HS-5 (cell line): Measurements from ENCODE around the gene PPP1R13L.

Source experiments
- DNase-seq: peaks from one replicate; pipeline ENCODE4 v3.0.0-alpha.2; 2012; ENCODE audit warnings: low read depth

PPP1R13L gene

DNA sequence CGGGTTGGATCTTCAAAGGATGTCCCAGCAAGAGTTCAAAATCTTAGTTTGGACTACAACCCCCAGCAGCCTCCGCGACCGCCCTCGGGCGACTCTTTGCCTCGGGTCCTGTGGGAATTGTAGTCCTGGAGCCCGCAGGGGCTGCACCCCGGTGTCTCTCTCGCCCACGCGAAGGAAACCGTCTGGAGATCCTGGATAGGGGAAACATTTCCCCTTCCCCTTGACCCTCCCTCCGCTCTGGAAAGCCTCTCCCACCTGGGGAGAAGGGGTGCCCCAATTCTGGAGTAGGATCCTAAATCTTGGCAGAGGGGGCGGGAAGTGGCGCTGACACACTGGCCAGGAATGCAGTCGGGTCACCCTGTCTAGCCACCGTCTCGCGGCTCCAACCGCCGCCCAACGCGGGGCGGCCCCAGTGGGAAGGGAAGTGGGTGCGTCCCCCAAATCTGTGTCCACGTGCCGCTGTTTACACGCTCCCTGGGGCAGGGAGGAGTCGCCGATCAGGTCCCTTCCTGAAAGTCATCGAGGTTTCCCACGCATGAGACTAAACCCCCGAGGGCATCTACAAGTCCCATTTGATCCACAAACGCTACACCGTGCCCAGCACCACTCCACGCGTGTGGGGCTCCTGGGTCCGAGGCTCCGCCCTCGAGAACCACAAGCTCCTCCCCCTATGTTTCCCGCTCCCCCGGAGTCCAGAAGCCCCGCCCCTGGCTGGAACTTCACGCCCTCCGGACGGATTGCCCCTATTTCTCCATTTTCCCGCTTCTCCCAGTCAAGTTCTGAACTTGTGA is 761 bp upstream of the PPP1R13L start:
- peak; percentile 92 for DNase-seq

DNA sequence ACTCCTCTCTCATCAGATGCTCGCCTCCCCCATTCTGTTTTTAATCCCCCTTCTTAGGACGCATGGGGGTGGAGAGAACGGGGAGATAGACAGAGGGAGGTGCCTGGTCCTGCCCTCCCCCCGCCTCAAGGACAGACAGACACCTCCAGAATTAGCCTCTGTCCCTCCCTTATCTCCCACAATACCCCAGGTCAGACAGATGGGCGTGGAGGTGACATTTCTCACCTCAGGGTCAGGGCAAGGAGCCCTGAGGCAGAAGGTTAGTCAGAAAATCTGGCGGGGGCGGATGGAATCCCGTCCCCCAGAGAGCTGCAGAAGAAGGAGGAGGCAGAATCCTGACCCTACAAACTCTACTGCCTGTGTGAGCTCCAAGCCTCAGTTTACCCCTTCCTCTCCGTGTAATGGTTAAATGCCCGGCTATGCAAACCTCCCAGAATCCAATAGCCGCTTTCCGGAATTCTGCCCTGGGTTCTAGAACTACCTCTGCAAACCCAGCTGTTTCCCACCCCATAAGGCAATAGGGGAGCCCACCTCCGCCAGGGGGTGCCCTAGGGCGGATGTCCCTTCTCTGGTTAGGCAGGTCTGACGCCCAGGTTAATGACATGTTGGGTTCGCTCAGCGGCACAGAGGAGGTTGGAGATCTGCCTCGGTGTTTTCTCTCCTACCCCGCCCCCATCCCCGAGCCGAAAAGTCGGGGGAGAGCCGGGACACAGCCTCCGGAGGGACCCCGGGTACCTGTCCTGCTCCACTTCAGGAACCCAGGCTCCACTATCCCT is 900 bp downstream of the PPP1R13L start:
- DNase-seq: no peak

GRCh38 chr19:45403272-45403671 is 1.6 kb downstream of the PPP1R13L start:
- DNase-seq: no peak

DNA sequence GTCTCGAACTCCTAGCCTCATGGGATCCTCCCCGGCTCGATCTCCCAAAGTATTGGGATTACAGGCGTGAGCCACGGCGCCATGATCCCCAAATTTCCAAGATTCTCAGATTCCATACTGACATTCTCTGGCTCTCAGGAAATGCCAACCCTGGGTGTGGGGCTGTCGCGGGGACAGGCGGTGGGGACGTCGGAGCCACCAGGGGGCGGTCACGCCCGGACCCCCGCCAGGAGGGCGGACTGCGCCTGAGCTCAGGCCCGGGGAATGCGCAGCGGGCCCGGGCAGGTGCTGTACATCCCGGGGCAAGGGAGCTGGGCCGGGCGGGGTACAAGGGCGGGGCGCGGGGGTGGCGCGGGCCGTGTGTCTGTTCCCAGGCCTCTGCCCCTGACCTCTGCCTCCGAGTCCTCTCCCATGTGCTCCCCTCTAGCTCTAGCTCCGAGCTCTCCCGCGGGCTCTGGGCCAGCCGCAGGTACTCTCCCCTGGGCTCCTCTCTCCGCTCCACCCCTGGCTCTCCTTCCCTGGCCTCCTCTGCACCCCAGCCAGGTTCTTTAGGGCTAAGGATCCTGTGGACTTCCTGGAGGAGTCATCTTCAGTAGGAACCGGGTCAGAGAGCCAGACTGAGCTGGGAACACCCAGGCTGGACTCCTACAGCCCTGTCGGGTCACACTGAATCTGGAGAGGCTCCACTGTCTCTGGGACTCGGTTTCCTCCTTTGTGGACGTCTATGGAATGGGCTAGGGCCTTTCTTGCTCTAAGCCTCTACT is 2.4 kb downstream of the PPP1R13L start:
- no peak for DNase-seq

DNA sequence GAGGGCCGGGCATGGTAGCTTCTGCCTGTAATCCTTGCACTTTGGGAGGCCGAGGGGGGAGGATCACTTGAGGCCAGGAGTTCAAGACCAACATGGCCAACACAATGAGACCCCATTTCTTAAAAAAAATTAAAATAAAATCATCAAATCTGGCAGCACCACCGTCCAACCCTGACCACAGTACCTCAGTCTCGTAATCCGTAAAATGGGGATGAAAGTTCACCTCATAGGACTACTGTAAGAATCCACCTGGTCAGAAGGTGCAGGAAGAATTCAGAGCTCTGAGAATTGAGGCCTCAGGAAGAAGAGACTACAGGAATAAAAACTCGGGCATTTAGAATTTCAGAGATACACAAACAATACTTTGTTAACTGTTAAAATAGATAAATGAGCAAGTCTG is 3.1 kb downstream of the PPP1R13L start:
- DNase-seq: no peak

DNA sequence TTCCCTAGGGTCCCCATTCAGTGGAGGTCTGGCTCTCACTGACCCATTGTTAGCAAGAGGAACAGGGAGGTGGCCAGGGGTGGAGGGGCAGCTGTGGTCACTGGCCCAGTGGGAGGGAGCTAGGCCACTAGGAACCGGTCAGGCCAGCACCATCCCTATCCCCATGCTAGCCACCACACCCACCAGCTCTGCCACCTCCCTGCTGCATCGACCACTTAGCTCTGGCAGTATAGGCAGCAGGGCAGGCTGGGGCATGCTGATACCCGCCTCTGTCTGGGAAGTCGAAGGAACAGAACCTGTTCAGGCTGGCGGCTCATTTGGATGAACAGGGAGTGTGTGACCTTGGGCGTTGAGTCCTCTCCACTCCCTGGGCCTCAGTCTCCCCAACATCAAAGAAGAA is 4.7 kb downstream of the PPP1R13L start:
- no peak for DNase-seq

DNA sequence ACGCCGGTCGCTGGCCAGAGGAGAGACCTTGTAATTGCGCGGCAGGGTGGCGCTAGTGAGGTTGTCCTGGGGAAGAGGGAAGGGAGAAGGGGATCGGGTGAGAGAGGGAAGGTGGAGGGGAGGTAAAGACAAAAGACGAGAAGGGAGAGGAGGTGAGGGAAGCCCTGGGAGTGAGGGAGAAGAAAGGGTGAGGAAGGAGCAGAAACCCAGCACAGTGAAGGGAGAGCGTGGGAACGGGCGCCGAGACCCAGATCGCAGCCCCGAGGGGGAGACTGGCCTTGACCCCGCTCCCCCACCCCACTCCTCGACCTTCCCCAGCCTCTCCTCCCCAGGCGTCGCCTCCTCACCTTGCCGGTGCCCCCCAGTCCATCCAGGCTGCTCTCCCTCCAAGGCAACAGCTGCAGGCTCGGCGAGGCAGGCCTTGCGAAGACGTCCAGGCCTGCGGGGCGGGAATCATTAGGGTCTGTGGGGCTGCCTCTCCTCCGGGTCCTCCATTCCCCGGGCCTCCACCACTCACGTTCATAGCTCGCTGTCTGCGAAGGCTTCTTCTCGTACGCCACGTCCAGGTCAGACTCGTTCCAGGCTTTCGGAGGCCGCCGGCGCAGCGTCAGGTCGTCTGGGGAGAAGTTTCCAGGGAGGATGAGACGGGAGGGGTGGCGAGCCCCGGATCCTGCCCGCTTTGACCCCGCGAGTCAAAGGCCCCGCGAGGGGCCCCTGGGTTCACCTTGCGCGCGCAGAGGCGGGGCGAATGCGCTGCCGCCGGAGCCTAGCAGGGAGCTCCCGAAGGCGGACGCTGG is 8.8 kb downstream of the PPP1R13L start:
- no peak for DNase-seq

- no peak for DNase-seq
Measured at GRCh38 chr19:45391871-45392665, 12.8 kb downstream of the PPP1R13L start.

- DNase-seq: no peak
Measured at GRCh38 chr19:45391346-45391745, 13.5 kb downstream of the PPP1R13L start.

- no peak for DNase-seq
Measured at GRCh38 chr19:45385392-45386221, 19.3 kb downstream of the PPP1R13L start.

- no peak for DNase-seq
Measured at GRCh38 chr19:45382426-45382825, 22.4 kb downstream of the PPP1R13L start.

GRCh38 chr19:45380107-45380506 is 24.8 kb downstream of the PPP1R13L start:
- DNase-seq: no peak

- DNase-seq: peak; percentile 97
Measured at GRCh38 chr19:45376045-45376724, 28.7 kb downstream of the PPP1R13L start.

GRCh38 chr19:45370410-45371204 is 34.3 kb downstream of the PPP1R13L start, which contains the start of gene ERCC2:
Gene ERCC2 (minus strand): TSS chr19:45370573. CDS start chr19:45370540, 33 bp downstream.
- DNase-seq: peak; percentile 97

- DNase-seq: no peak
Measured at GRCh38 chr19:45368737-45369340, 36.0 kb downstream of the PPP1R13L start.

DNA sequence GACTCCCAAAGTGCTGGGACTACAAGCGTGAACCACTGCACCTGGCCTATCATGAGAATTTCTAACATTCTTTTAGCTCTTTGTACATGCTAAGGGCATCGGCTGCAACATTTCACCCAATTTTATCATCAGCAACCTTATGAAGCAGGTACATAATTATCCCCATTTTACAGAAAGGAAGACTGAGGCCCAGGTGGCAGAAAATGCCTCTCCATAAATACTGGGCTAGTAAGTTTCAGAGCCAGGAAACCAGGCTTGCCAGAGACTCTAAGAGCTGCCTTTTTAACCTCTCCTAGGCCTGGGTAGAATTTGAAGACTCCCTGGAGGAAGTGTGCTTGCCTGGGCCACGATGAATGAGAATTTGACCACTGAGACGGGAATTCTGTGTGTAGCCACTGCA is 36.7 kb downstream of the PPP1R13L start:
- DNase-seq: no peak

- DNase-seq: no peak
Measured at GRCh38 chr19:45364696-45365095, 40.2 kb downstream of the PPP1R13L start.

DNA sequence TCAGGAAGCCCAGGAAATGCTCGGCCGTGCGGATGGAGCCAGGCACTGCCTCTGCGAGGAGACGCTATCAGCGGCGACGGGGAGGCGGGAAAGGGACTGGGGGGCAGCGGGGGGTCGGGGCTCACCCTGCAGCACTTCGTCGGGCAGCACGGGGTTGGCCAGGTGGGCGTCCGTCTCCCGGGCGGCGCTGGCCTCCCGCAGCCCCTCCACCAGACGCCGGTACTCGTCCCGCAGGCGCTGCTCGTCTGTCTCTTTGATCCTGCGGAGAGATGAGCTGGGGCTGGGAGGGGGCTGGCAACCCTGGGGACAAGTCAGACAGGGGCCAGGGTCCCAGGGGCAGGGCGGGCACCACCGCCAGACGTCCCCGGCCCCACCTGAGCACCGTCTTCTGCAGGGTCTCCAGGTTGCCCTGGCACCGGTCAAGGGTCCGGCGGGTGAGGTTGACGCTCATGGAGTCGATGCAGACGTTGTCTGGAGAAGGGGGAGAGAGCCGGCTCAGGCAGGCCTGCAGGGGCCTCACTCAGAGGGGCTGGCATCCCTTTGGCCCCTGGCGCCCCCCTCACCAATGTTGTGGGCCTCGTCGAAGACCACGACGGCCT is 40.9 kb downstream of the PPP1R13L start:
- DNase-seq: no peak
